ENCODE data around the gene PZP. TPM values are rescaled to one million over a fixed set of nuclear protein-coding genes. Genes with fewer than 3 reads are reported as not detected.

The PZP gene
- total and polyA plus RNA-seq, 2 of the 13 experiments (the other 11 are each of a cell fraction or from before 2014, with no cell fraction given): 0.07 to 0.89 TPM

GRCh38 chr12:9132008-9132535 lies 76.1 kb downstream of the PZP start (continued):
- TF ChIP-seq, protein P1, sequence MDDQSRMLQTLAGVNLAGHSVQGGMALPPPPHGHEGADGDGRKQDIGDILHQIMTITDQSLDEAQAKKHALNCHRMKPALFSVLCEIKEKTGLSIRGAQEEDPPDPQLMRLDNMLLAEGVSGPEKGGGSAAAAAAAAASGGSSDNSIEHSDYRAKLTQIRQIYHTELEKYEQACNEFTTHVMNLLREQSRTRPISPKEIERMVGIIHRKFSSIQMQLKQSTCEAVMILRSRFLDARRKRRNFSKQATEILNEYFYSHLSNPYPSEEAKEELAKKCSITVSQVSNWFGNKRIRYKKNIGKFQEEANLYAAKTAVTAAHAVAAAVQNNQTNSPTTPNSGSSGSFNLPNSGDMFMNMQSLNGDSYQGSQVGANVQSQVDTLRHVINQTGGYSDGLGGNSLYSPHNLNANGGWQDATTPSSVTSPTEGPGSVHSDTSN (CRISPR knock-in tag; IDR thresholded peaks at IDR 0.05; ENCODE audit: borderline replicate concordance): no peak
- TF ChIP-seq NR2C2 (CRISPR knock-in tag; IDR thresholded peaks at IDR 0.05; ENCODE audit: borderline replicate concordance) (peak; percentile 84; the same call in 1 of the 2 replicates), RXRB (CRISPR knock-in tag; IDR thresholded peaks at IDR 0.05; ENCODE audit: borderline replicate concordance) (peak; percentile 98), KAT2B (IDR thresholded peaks at IDR 0.05; ENCODE audit: borderline replicate concordance, low read depth, low read length) (no peak), ZFP1 (CRISPR knock-in tag; IDR thresholded peaks at IDR 0.05) (no peak; the same call in none of the 2 replicates), MAX (IDR thresholded peaks at IDR 0.05) (peak; percentile 64; the same call in 1 of the 2 replicates), ZNF552 (CRISPR knock-in tag; IDR thresholded peaks at IDR 0.05; ENCODE audit: borderline replicate concordance) (peak; percentile 32; the same call in 1 of the 2 replicates), MTF1 (CRISPR knock-in tag; IDR thresholded peaks at IDR 0.05) (no peak), FOXK1 (CRISPR knock-in tag; IDR thresholded peaks at IDR 0.05; ENCODE audit: borderline replicate concordance, low read depth) (peak; percentile 97), TP53 (CRISPR knock-in tag; conservative IDR thresholded peaks at IDR 0.05) (no peak; the same call in 1 of the 2 replicates), POGZ (CRISPR knock-in tag; IDR thresholded peaks at IDR 0.05) (peak; percentile 94), SNAI1 (CRISPR knock-in tag; IDR thresholded peaks at IDR 0.05; ENCODE audit: borderline replicate concordance) (no peak), ZNF101 (CRISPR knock-in tag; IDR thresholded peaks at IDR 0.05; ENCODE audit: borderline replicate concordance, low read depth) (no peak), KDM4B (CRISPR knock-in tag; IDR thresholded peaks at IDR 0.05) (peak; percentile 93), ZNF326 (CRISPR knock-in tag; IDR thresholded peaks at IDR 0.05; ENCODE audit: borderline replicate concordance) (no peak), RXRA (CRISPR knock-in tag; IDR thresholded peaks at IDR 0.05) (peak; percentile 90; the same call in 1 of the 2 replicates), NFIB (CRISPR knock-in tag; IDR thresholded peaks at IDR 0.05; ENCODE audit: borderline replicate concordance) (no peak)
- TF ChIP-seq, protein P2, sequence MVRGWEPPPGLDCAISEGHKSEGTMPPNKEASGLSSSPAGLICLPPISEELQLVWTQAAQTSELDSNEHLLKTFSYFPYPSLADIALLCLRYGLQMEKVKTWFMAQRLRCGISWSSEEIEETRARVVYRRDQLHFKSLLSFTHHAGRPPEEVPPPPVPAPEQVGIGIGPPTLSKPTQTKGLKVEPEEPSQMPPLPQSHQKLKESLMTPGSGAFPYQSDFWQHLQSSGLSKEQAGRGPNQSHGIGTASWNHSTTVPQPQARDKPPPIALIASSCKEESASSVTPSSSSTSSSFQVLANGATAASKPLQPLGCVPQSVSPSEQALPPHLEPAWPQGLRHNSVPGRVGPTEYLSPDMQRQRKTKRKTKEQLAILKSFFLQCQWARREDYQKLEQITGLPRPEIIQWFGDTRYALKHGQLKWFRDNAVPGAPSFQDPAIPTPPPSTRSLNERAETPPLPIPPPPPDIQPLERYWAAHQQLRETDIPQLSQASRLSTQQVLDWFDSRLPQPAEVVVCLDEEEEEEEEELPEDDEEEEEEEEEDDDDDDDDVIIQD (CRISPR knock-in tag; IDR thresholded peaks at IDR 0.05; ENCODE audit: low read depth): peak; percentile 96
- TF ChIP-seq, protein P3, sequence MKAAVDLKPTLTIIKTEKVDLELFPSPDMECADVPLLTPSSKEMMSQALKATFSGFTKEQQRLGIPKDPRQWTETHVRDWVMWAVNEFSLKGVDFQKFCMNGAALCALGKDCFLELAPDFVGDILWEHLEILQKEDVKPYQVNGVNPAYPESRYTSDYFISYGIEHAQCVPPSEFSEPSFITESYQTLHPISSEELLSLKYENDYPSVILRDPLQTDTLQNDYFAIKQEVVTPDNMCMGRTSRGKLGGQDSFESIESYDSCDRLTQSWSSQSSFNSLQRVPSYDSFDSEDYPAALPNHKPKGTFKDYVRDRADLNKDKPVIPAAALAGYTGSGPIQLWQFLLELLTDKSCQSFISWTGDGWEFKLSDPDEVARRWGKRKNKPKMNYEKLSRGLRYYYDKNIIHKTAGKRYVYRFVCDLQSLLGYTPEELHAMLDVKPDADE (CRISPR knock-in tag; IDR thresholded peaks at IDR 0.05): no peak
- TF ChIP-seq, protein P4, sequence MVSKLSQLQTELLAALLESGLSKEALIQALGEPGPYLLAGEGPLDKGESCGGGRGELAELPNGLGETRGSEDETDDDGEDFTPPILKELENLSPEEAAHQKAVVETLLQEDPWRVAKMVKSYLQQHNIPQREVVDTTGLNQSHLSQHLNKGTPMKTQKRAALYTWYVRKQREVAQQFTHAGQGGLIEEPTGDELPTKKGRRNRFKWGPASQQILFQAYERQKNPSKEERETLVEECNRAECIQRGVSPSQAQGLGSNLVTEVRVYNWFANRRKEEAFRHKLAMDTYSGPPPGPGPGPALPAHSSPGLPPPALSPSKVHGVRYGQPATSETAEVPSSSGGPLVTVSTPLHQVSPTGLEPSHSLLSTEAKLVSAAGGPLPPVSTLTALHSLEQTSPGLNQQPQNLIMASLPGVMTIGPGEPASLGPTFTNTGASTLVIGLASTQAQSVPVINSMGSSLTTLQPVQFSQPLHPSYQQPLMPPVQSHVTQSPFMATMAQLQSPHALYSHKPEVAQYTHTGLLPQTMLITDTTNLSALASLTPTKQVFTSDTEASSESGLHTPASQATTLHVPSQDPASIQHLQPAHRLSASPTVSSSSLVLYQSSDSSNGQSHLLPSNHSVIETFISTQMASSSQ (IDR thresholded peaks at IDR 0.05; ENCODE audit: low read depth): peak; percentile 99
- TF ChIP-seq, protein P4 (CRISPR knock-in tag; IDR thresholded peaks at IDR 0.05; ENCODE audit: borderline replicate concordance): peak; percentile 99
- TF ChIP-seq, protein P5, sequence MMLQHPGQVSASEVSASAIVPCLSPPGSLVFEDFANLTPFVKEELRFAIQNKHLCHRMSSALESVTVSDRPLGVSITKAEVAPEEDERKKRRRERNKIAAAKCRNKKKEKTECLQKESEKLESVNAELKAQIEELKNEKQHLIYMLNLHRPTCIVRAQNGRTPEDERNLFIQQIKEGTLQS (CRISPR knock-in tag; IDR thresholded peaks at IDR 0.05): peak; percentile 88
